Sigmoid colon (tissue), 4 donors: ENCODE measurements around the gene ACADS.

Experiments used
- EP300 ChIP-seq, 4 donors: sonication (generic); formaldehyde crosslinking; IDR thresholded peaks; one replicate each; pipeline ENCODE4 v1.6.1; 2017; ENCODE audit warnings: antibody characterized with exemption in 4 of 4
- TF ChIP-seq, protein P1 (sequence below), 4 experiments: fragments of 450-650 bp in 3 of 4; fragments of 200-600 bp in 1 of 4; IDR thresholded peaks; one replicate each; pipeline ENCODE4 v1.5.1; 2016 to 2019; ENCODE audit warnings: antibody characterized with exemption in 4 of 4, mild to moderate bottlenecking in 3 of 4, moderate library complexity in 2 of 4

DNA sequence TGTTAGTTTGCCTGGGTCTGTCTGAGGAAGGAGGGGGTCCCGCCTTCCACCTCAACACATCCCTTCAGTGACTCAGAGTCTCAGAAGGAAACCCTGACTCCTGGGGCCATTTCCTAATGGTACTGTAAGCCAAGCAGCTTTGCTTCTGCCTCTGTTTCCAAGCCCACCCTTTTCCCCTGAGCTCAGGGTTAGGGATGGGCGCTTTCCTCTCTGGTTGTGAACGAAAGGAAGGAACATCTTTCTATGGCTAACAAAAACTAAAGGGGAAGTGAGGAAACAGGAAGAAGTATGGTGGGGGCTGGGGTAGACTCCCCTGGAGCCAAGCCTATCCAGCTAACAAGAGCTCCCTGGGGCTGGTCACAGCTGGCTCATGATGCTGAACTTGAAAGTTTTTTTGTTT, 27.0 kb upstream of the ACADS start:
- TF ChIP-seq, protein P1, sequence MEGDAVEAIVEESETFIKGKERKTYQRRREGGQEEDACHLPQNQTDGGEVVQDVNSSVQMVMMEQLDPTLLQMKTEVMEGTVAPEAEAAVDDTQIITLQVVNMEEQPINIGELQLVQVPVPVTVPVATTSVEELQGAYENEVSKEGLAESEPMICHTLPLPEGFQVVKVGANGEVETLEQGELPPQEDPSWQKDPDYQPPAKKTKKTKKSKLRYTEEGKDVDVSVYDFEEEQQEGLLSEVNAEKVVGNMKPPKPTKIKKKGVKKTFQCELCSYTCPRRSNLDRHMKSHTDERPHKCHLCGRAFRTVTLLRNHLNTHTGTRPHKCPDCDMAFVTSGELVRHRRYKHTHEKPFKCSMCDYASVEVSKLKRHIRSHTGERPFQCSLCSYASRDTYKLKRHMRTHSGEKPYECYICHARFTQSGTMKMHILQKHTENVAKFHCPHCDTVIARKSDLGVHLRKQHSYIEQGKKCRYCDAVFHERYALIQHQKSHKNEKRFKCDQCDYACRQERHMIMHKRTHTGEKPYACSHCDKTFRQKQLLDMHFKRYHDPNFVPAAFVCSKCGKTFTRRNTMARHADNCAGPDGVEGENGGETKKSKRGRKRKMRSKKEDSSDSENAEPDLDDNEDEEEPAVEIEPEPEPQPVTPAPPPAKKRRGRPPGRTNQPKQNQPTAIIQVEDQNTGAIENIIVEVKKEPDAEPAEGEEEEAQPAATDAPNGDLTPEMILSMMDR (IDR thresholded peaks at IDR 0.05) = no peak
- TF ChIP-seq EP300 (IDR thresholded peaks at IDR 0.05) = no peak
